Measurements from ENCODE around the gene RBKS.
"Not testable (repeated sequence)": the region's sequence is repeated elsewhere in the genome, so short reads cannot be mapped to it uniquely, and the experiment has no call there.

RBKS gene

DNA sequence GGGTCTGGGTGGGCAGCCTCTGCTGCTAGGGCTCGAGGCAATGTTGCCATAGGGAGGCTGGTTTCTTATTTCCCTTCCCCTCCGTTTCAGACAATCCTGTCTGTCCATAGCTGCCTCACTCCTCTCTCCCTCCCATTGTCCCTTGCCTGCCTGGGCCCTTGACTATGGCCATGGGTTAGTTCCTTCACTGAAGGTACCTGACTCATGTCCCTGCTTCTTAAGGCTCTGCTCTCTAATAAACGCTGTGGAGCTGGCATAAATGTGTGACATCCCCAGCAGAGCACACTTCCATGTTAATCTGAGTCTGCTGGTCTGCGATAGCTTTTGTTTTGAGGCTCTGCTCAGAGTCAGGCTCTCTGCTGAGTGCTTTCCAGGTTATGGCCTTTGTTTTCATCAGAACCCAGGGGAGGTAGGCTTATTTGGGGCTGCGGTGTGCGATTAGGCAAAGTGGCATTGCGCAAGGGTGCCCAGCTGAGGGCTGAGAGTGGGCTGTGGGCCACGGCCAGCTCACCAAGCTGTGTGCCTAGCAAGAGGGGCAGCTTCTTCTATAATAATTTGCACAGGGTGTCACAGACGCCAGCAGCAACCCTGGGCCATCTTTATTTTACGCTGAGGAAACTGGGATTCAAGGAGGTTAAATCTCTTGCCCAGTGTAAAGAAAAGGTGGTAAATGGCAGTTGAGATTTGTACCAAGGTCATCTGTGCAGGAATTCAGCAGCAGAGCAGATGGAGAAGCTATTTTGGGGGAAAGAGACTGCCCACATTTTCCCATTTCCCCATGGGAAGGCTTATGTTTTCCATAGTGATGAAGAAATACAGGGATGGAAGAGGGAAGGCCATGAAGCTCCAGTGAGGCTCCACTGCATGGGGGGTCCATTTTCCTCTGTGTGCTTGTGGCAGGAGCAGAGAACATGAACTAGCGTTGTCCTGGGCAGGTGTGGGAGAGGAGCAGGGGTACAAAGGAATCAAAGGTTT is 93.1 kb downstream of the RBKS start:
- no peak for DNase-seq

GRCh38 chr2:27795868-27796277 is 94.3 kb downstream of the RBKS start:
- no peak for DNase-seq

DNA sequence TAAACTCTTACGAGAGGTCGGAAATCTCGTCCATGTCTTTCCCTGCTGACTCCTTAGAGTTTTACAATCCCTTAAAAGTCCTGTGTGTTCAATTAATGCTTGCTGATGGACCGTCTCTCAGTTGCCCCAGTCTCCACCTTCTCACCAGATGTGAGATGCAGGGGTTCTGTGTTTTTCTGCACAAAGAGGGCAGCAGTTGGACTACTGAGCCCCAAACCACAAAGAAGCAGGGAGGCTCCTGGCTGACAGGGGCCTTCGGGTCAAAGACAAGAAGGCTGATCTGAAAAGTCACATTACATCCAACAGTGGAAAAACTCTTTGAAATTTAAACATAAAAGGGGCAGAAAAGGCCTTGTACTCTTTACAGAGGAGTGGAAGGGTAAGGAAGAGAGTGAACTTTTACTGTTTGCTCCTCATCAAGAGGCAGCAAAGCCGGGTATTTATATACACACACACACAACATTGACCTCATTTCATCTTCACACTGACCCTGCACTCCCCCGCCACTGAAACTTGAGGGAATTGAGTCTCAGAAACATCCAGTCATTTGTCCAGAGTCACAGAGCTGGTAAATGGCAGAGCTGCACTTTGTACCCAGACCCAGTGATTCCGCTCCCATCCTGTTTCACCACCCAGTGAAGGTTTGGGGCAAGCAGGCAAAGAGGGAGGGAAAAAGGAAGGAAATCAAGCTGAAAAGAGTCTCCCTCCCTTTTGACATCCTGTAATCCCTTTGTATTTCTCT is 94.9 kb downstream of the RBKS start:
- DNase-seq = no peak

DNA sequence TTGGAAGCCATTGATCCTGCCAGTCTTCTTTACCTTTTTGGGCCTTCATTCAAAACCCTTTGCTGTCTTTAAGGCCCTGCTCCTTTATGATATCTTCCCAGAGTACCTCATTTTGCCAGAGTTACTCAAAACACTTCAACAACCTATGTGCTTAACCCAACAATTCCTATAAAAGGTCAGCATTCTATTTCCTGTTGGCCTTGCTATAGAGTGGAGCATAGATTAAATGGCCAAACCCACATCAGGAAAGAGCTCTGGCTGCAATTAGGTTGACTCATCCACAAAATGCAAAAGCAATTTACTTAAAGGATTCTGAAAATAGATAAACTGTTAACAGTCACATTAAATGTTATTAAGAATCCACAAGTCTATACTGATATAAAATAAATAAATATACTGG is 97.4 kb downstream of the RBKS start:
- no peak for DNase-seq

- DNase-seq = no peak
Measured at GRCh38 chr2:27790796-27791195, 99.4 kb downstream of the RBKS start.

GRCh38 chr2:27782701-27783100 is 107.5 kb downstream of the RBKS start:
- DNase-seq = no peak

GRCh38 chr2:27781496-27781895 is 108.7 kb downstream of the RBKS start:
- no peak for DNase-seq

DNA sequence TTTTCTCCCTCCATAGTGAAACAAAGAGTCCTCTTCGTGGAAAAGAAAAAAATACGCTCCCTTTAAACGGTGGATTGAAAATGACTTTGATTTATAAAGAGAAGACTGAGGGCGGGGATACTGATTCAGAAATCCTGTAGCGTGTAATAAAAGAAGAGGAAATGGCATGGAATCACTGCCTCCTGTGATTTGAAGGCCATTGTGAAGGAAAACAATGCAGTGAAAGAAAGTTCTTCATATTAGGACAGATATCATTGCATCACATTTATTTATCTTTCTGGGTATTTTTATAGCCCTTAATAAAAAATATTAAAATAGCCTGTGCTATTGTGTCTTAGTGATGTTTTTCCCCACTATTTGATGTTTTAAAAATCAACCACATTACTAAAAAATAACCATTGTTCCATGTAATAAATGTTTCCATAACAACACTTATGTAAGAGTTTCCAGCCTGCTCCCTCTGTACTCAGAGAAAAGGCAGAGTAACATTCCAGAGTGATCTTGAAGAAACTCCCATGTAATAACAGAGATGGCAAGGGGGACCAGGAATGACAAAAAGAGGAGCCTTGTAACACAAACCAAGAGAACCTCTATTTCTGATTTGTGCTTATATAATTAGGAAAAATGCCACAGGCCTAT is 110.7 kb downstream of the RBKS start:
- DNase-seq = no peak

DNA sequence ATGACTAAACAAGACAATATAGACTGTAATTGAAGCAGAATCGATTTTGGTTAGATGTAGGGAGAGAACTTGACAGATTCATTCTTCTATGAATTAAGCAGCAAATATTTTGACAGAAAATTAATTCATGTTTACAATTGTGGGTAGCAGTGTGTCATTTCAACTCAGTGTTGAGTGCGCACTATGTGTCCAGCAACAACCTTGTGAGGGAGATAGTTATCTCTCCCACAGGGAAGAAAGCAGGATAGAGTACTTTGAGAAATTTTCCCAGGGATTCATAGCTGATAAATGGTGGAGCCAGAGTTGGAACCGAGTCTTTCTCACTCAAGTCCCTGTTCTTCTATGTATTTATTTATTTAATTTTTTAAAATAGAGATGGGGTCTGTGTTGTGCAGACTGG is 113.5 kb downstream of the RBKS start:
- no peak for DNase-seq

DNA sequence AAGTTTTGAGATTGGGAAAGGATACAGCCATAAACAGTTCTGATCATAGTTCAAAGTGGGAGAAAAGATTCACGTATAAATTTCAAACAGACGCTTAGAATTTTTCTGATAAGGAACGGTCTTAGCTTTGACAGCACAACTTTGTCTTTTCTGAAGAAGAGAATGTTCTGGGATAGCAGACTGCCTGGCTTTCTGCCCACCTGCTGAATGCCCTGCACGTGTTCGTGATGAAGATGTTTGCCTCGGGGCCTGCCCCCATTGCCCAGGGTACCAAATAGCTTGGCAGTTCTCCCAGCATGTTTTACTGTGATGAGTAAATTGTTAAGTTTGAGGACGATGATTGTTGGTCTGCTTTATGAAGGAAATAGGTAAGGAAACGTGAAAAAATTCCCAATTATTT is 114.1 kb downstream of the RBKS start:
- no peak for DNase-seq

- DNase-seq = no peak
Measured at GRCh38 chr2:27773959-27774358, 116.2 kb downstream of the RBKS start.

- no peak for DNase-seq
Measured at GRCh38 chr2:27772804-27773203, 117.4 kb downstream of the RBKS start.

GRCh38 chr2:27771548-27772335 is 118.4 kb downstream of the RBKS start, which contains the start of gene MRPL33:
MRPL33 (plus strand) TSS chr2:27771719; CDS start chr2:27771778, 59 bp downstream.
- DNase-seq = peak; percentile 74

GRCh38 chr2:27771202-27771547 is 119.0 kb downstream of the RBKS start:
- DNase-seq = no peak

DNA sequence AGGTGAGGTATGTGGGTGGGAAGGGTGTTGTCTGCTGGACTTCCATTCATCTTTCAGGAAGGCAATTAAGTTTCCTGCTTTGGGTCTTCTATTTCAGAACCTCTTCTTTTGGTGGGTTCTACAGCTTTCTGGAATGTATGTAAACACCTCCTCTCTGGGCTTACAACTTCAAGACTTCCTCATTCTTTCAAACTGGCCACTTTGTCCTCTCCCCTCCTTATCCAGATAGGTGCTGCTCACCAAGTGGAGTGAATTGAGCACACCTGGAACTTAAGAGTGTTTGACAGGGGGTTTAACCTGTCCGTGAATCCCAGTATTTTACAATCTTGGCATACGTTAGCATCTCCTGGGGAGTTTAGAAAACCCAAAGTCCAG is 123.9 kb downstream of the RBKS start:
- DNase-seq = no peak

DNA sequence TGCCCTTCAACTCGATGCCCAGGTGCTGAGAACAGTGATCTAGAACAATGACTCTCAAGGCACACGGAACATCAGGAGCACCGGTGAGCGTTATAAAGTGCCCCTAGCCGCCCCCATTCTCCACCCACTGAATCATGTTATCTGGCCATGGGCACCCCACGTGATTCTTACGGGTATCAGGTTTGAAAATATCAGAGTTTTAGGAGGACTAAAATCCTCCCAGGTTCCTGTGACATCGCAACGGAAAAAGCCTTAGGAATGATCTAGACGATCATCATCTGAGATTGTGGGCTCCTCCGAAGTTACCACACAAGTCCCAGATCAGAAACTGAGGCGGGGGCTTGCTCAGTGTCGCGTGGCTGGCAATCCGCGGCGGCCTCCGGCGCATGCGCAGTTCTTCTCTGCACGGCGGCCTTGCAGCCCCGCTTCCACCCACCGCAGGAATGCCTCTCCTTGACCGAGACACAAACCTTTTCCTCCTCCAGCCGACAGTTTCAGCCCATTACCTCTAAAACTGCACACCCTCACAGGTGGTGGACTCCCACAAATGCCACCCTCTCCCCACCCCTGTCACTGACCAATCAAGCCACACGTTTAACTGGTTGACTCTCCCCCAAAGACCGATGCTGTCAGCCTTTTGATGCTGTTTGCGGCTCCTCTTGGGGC is 124.4 kb downstream of the RBKS start:
- DNase-seq = no peak

DNA sequence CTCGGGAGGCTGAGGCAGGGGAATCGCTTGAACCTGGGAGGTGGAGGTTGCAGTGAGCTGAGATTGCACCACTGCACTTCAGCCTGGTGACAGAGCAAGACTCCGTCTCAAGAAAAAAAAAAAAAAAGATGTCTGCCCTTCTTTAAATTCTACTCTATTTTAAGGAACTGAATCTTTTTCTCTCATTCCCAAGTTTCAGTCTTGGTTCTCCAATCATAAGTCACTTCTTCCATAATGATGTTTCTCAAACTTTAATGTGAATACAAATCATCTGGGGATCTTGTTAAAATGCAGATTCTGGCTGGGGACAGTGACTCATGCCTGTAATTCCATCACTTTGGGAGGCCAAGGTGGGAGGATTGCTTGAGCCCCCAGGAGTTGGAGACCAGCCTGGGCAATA is 125.7 kb downstream of the RBKS start:
- DNase-seq = not testable (repeated sequence)

DNA sequence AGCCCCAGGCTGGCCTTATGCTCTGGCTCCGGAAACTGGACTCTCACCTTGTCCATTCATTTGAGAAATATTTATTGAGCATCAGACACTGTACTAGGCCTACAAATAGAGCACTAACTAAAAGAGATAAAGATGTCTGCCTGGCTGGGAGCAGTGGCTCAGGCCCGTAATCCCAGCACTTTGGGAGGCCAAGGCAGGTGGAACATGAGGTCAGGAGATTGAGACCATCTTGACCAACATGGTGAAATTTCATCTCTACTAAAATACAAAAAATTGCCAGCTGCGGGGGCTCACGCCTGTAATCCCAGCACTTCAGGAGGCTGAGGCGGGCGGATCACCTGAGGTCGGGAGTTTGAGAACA is 126.3 kb downstream of the RBKS start:
- DNase-seq = no peak

DNA sequence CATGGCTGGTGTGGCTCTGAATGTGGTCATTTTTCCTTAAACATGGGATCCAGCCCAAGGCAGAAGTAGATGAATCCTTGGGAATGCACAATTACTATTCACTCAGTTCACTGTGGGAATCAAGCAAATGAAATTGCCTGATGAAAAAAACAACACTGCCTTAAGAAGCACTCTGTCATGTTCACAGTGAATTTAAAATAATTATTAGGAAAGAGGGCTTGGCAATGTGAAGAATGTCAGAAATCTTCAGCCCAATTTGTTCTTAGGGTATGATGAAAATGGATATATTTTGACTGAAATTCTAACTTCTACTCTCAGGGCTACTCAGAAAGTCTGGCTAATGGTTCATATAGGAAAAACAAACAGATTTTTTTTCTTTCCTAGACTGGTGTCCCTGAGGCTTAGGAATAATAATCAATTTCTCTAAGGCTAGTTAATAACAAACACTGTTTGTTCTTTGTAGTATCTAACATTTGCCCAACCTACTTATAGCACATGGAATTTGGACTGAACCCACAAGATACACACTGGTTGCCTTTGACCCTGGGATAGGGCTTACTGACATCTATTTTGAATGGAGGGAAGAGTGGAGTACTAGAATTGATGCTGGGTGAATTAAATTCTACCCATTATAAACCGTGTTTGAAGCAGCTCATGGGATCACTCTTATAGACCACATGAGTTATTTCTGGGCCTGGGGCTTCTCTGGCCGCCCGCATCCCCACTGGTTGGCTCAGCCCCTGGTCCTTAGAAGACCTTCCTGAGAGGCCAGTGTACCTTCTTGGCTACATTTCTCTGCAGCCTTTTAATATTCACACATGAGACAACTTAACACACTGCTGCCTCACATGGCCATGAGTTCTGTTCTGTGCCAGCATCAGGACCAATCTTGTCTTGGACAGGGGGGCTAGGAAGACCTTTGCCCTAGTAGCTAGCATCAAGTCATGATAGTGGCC is 127.0 kb downstream of the RBKS start:
- DNase-seq = no peak

DNA sequence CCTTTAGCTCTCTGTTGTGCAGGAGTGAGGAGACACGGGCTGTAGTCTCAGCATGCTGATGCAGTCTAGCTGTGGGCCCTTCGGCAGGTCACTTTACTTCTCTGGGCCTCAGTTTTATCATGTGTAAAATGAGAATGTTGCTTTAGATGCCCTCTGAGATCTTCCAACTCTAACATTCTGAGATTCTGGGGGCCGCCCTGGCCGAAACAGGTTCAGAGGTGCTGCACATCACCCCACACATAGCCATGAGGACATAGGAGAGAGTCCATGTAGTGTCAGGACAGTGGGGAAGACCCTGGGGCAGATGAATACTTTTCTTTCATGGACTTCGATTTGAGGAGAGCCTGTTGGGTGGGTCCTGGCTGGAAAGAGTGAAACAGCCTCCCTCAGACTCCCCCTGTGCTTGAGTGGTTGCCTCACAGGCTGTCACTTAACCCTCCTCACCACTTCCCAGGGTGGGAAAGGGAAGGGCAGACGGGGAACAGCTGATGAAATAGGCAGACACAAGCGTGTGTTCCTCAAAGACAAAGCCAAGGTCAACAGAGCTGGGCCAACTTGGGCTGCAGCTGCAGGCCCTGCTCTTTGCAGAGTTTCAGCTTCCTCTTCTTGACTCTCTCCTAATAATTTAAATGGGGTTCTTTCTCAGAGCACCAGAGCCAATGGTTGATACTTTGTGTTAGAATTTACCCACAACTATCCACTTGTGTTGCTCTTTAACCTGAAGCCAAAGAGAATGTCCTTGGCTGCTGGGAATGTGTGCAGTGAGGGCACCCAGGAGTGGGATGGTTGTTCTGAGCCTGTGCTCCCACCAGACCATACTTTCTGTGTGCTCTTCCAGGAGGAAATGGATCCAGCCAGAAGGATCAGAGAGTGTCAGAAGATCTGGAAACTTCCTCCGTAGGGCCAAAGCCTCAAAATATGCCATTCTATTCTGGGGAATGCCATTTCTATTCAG is 133.4 kb downstream of the RBKS start:
- no peak for DNase-seq
